ENCODE measurements around the gene ARHGAP1. TPM values are rescaled to one million over a fixed set of nuclear protein-coding genes. Genes with fewer than 3 reads are reported as not detected.
A peak's percentile ranks its signal among the peaks of the same experiment; 100 is the strongest.

Gene ARHGAP1
- total RNA-seq, 1 experiment from 2014 or later = 53.0 TPM

GRCh38 chr11:46664612-46665011, 35.8 kb downstream of the ARHGAP1 start:
- Mint-ChIP-seq H3K36me3 (peaks cover 48% of the 10 kb centered on the region), H3K4me3 (no peak overlapping the region), H3K9me3 (no peaks in the 10 kb centered on the region), H3K4me1 (no peaks in the 10 kb centered on the region), H3K27me3 (ENCODE audit: low read depth) (no peaks in the 10 kb centered on the region), H3K27ac (no peak overlapping the region; the same call in 1 of the 2 replicates)
- ATAC-seq = no peak
- TF ChIP-seq CDX4 (CRISPR knock-in tag; IDR thresholded peaks at IDR 0.05; ENCODE audit: borderline replicate concordance) (no peak), ATF3 (CRISPR knock-in tag; conservative IDR thresholded peaks at IDR 0.05) (no peak), ZNF396 (CRISPR knock-in tag; IDR thresholded peaks at IDR 0.05; ENCODE audit: borderline replicate concordance) (no peak), ARID4B (CRISPR knock-in tag; IDR thresholded peaks at IDR 0.05; ENCODE audit: borderline replicate concordance) (no peak), PREB (CRISPR knock-in tag; IDR thresholded peaks at IDR 0.05; ENCODE audit: borderline replicate concordance) (no peak), ZNF416 (CRISPR knock-in tag; IDR thresholded peaks at IDR 0.05) (no peak), ESRRA (CRISPR knock-in tag; IDR thresholded peaks at IDR 0.05; ENCODE audit: borderline replicate concordance) (no peak), AR (CRISPR knock-in tag; IDR thresholded peaks at IDR 0.05) (no peak), JUN (CRISPR knock-in tag; IDR thresholded peaks at IDR 0.05) (no peak), PRRX2 (CRISPR knock-in tag; IDR thresholded peaks at IDR 0.05) (no peak), SOX15 (CRISPR knock-in tag; IDR thresholded peaks at IDR 0.05) (no peak)
- DNase-seq (ENCODE audit: low spot score) = no peak
- POLR2A ChIA-PET = no interaction called here
- CTCF ChIA-PET = interaction anchor here (0.8 kb wide), 1 partner anchor 36 kb away, joined by 3 read pairs; the partner anchor contains the start of genes ARHGAP1 and ZNF408

- ChIA-PET CTCF (no interaction called here), POLR2A (no interaction called here)
- no peak overlapping the region for H3K4me3 Mint-ChIP-seq
- H3K36me3 Mint-ChIP-seq = peaks cover 48% of the 10 kb centered on the region
- DNase-seq (ENCODE audit: low spot score) = no peak
- H3K27ac Mint-ChIP-seq = peak overlapping the region; percentile 32; the same call in 1 of the 2 replicates
- no peaks in the 10 kb centered on the region for H3K4me1 Mint-ChIP-seq
- H3K27me3 Mint-ChIP-seq (ENCODE audit: low read depth) = no peaks in the 10 kb centered on the region
- ATAC-seq = no peak
- no peaks in the 10 kb centered on the region for H3K9me3 Mint-ChIP-seq
- TF ChIP-seq SMAD4 (CRISPR knock-in tag; IDR thresholded peaks at IDR 0.05) (no peak), ATF1 (CRISPR knock-in tag; IDR thresholded peaks at IDR 0.05) (no peak), PREB (CRISPR knock-in tag; IDR thresholded peaks at IDR 0.05; ENCODE audit: borderline replicate concordance) (no peak), TEAD4 (CRISPR knock-in tag; IDR thresholded peaks at IDR 0.05) (no peak), NFE2L1 (CRISPR knock-in tag; IDR thresholded peaks at IDR 0.05) (no peak), GABPB1 (CRISPR knock-in tag; IDR thresholded peaks at IDR 0.05) (no peak), OVOL2 (CRISPR knock-in tag; IDR thresholded peaks at IDR 0.05; ENCODE audit: borderline replicate concordance) (no peak), GRHL2 (CRISPR knock-in tag; IDR thresholded peaks at IDR 0.05; ENCODE audit: insufficient replicate concordance, severe bottlenecking) (no peak), ZNF232 (CRISPR knock-in tag; IDR thresholded peaks at IDR 0.05) (no peak), ZSCAN18 (CRISPR knock-in tag; IDR thresholded peaks at IDR 0.05) (no peak), SMAD3 (CRISPR knock-in tag; IDR thresholded peaks at IDR 0.05; ENCODE audit: borderline replicate concordance) (no peak), ZBTB43 (CRISPR knock-in tag; IDR thresholded peaks at IDR 0.05) (no peak)
Measured at GRCh38 chr11:46663277-46663940, 37.0 kb downstream of the ARHGAP1 start.
